Activated CD4-positive, alpha-beta T cell treated with anti-CD3 and anti-CD28 coated beads, Interleukin-2, amount 50 U/mL, for 24 hours (primary cell): Measurements from ENCODE around the gene PDXDC1.
"Not testable (repeated sequence)": the region's sequence is repeated elsewhere in the genome, so short reads cannot be mapped to it uniquely, and the experiment has no call there.

Source experiments
- DNase-seq, 2 donors: peaks; one replicate each; pipeline ENCODE4 v3.0.0-alpha.2; 2020; ENCODE audit warnings: low read depth in 1 of 2, low spot score in 1 of 2

PDXDC1 gene

DNA sequence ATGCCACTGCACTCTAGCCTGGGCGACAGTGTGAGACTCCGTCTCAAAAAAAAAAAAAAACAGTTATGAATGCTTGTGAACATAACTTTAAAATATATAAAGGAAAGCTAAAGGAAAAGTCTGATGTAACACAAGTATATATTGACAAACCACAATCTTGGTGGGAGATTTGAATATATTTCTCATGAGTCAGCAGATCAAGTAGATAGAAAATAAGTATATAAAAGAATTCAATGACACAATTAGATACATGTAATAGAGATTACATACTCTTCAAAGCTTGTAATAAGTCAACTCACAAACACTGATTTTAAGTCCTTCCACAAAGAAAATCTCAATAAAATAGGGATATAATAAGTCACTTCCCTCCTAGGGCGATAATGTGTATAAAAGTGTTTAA, 40.8 kb downstream of the PDXDC1 start:
- not testable (repeated sequence) for DNase-seq

DNA sequence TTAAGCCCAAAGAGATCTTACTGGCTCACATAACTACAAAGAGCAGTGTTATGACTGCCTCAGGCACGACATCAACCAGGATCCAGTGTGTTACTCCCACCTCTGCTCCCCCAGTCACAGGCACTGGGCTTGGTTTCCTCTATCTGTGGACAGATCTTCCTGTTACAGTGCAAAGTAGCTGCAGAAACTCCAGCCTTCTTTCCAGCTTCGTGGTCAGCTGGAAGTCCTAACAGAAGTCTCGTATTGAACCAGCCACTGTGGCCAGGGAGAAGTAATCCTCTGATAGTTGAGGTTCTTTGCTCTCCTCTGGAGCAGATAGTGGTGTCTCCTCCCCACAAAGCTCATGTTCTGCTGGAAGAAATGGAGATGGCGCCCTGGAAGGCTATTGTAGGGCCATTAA, 41.5 kb downstream of the PDXDC1 start:
- DNase-seq, result not testable (repeated sequence)

- DNase-seq, result not testable (repeated sequence)
Observed at GRCh38 chr16:15016951-15017580, 42.2 kb downstream of the PDXDC1 start.

DNA sequence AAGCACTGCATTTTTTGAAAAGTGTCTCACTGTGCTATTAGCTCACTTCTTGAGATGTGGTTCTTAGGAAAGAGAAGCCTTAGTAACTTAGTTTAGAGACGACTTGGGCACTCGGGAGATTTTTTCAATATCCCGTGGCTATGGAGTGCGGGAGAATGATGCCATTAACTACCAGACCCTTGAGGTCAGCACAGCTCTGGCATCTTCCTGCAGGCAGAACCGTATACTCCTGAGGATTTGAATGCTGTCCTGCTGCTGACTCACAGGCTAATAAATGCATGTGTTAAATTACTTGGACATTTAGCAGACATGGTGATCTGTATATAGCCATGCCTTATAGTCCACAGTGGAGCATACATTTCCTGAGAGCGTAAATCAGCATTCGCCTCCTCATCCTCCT, 46.6 kb downstream of the PDXDC1 start:
- DNase-seq, result not testable (repeated sequence)

GRCh38 chr16:15022194-15022593, 47.4 kb downstream of the PDXDC1 start:
- peak in 1 of 2 donors; percentile 8 for DNase-seq

DNA sequence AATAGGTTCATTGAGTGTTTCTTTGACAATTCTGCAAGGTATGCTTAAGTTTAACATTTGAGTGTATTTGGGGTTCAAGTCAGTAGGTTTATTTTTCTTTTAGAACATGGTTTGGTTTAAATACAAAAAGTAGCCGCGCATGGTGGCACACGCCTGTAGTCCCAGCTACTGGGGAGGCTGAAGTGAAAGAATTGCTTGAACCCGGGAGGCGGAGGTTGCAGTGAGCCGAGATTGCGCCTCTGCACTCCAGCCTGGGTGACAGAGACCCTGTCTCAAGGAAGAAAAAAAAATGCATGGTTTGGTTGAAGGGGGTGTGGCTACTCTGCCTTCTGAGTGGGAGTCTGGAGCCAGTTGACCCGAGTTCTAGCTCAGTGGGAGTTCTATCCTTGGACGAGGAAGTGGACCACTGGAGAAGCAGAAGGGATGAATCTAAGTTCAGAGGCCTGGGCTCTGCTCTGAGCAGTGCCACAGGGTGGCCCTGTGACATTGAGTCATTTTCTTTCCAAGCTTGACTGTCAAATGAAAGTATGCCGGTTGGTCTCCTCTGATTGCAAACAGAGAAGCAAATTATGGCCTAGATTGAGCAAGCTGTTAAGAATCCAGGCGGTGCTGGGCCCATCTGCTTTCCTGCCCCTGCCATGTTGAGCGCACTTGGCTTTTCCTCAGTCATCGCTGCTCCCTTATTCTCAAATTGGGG, 48.7 kb downstream of the PDXDC1 start:
- DNase-seq, result not testable (repeated sequence)

GRCh38 chr16:15024858-15025199, 50.0 kb downstream of the PDXDC1 start:
- not testable (repeated sequence) for DNase-seq

GRCh38 chr16:15025234-15025951, 50.6 kb downstream of the PDXDC1 start:
- not testable (repeated sequence) for DNase-seq

DNA sequence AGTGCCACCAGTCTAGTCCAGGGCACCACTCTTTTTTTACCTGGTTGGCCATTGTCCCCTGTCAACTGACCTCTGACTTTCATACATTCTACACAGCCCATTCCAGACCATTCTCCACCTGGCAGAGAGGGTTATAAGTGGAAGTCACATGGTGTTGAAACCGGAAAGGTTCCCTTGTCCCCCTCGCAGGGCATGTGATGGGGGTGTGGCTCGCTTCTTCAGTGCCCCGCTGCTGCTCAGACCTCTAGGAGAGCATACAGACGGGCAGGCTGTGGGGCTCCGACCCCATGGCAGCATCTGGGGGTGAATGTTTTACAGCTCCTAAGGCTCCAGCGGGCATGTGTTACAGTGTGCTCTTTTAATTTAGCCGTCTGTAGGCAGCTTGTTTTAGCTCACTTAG, 52.2 kb downstream of the PDXDC1 start:
- not testable (repeated sequence) for DNase-seq

DNA sequence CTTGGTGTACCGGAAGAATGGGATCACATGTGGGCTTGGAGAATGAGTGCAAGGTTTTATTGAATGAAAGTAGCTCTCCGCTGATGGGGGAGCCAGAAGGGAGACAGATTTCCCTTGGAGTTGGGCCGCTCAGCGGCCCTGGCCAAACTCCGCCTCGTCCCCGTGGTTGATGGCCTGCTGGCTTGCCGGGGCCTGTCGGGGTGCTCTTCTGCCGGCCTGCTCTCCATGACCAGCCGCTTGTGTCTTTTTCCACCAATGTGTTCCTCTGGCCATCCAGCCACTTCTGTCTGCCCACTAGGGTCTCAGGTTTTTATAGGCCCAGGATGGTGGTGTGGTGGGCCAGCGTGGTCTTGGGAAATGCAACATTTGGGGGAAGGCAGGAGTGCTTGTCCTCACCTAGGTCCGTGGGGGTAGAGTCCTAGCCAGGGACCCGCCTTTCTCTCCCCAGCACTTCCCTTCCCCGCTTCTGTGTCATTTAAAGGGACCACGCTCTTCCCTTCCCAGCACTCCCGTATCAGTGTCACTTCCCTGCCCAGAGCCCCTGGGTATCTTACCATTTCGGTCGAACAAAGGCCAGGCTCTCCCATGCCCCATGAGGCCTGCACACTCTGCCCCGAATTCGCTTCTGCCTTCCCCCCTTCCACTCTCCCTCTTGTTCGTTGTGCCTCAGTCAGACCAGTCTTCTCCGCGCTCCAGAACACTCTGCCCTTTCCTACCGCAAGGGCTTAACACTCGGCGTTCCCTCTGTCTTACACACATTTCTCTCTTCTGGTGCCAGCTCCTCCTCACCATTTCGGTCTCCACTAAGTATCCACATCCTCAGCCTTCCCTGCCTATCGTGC, 52.9 kb downstream of the PDXDC1 start:
- DNase-seq, result not testable (repeated sequence)

GRCh38 chr16:15028345-15028715, 53.5 kb downstream of the PDXDC1 start:
- DNase-seq, result not testable (repeated sequence)

DNA sequence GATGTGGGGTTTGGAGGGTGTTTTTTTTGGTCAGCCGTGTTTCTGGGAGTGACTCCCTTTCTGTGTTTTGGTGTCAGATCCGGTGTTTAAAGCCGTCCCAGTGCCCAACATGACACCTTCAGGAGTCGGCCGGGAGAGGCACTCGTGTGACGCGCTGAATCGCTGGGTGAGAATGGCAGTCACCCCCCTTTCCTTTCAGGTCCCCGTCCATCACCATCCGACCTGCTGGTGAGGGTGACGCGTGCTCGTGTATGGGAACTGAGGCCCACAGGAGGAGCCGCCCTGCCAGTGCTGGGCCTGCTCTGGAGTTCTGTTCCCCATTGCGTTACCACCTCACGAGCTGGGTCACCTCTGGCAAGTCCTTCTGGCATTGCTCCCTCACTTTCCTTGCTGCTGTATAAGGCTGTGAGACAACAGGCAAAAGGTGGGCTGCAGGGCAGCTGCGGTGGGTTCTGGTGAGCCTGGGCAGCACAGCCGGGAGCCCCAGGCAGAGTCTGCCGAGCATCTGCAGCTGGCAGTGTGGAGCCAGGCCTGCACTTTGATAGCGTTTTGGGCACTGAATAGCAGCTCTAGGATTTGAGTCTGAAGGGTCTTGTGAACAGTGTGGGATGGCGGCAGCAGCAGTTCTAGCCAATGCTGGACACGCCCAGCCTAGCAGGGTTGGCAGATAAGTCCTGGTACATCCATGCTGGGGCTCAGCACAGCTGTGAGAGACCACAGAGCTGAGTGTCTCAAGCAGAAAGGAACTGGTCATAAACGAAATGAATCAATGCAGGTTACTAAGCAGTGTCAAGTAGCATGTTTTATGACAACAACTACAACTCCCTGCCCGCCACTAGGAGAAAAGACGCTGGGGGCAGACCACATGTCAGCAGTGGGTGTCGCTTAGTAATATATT, 54.2 kb downstream of the PDXDC1 start:
- not testable (repeated sequence) for DNase-seq

- DNase-seq, result not testable (repeated sequence)
Observed at GRCh38 chr16:15029749-15030148, 54.9 kb downstream of the PDXDC1 start.

DNA sequence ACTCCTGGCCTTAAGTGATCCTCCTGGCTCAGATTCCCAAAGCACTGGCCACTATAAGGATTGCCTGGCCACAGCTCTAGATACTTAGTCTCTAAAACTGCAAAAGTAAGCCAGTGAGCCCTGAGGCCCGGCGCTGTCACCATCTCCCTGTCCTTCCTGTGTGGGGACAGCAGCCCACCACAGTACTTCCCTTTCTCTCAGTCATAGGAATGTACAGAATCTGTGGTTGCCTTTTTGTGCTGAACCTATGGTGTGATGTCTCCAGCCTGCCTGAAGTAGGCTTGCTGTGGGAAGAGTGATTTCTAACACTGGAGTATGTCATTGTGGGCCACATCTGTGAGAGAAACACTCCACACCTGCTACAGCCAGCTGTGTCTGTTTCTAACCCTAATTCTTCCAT, 56.4 kb downstream of the PDXDC1 start:
- no peak for DNase-seq

DNA sequence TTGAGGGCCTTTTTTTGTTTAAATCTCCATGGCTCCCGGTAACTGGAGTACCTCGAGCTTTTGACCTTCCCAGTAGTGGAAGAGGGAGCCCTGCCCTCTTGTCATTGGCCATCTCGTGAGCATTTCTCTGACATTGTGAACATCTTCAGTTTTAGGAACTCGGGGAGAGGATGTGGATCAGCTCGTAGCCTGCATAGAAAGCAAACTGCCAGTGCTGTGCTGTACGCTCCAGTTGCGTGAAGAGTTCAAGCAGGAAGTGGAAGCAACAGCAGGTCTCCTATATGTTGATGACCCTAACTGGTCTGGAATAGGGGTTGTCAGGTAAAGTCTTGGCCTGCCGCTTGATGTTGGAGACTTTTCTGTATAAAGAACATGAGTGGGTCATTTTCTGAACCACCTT, 56.8 kb downstream of the PDXDC1 start:
- no peak for DNase-seq

DNA sequence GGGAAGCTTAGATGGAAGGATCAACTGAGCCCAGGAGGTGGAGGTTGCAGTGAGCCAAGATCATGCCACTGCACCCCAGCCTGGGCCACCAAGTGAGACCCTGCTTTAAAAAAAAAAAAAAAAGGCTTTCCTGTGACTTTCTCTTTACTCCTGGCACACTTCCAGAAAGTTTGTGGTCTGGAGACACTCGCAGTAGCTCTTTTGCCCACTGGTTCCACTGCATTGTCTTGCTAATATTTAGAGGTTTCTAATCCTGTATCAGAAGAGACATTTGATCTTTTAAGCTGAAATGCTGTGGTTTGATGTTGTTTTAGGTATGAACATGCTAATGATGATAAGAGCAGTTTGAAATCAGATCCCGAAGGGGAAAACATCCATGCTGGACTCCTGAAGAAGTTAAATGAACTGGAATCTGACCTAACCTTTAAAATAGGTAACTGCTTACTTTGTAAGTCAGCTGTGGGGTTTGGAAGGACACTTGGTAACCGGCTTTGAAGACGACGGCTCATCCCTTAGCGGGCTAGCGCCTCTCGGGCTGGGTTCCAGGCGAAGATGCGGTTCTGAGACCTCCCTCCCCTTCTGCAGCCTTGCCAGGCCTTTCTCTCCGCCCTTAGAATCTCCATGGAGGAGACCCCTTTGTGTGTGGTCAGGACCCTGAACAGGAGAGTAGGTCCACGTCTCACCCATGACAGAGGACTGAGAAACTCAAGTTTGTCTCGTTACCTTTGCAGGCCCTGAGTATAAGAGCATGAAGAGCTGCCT, 57.9 kb downstream of the PDXDC1 start:
- no peak for DNase-seq

GRCh38 chr16:15033309-15033707, 58.5 kb downstream of the PDXDC1 start:
- DNase-seq, result no peak

GRCh38 chr16:15034266-15035162, 59.7 kb downstream of the PDXDC1 start:
- no peak for DNase-seq
